Activated CD8-positive, alpha-beta memory T cell treated with anti-CD3 and anti-CD28 coated beads, Interleukin-2, amount 50 U/mL, for 24 hours (primary cell): Measurements from ENCODE around the gene TXNDC2.

Experiments
- DNase-seq: peaks from one replicate; pipeline ENCODE4 v3.0.0-alpha.2; 2020; ENCODE audit errors: extremely low read depth

The TXNDC2 gene

DNA sequence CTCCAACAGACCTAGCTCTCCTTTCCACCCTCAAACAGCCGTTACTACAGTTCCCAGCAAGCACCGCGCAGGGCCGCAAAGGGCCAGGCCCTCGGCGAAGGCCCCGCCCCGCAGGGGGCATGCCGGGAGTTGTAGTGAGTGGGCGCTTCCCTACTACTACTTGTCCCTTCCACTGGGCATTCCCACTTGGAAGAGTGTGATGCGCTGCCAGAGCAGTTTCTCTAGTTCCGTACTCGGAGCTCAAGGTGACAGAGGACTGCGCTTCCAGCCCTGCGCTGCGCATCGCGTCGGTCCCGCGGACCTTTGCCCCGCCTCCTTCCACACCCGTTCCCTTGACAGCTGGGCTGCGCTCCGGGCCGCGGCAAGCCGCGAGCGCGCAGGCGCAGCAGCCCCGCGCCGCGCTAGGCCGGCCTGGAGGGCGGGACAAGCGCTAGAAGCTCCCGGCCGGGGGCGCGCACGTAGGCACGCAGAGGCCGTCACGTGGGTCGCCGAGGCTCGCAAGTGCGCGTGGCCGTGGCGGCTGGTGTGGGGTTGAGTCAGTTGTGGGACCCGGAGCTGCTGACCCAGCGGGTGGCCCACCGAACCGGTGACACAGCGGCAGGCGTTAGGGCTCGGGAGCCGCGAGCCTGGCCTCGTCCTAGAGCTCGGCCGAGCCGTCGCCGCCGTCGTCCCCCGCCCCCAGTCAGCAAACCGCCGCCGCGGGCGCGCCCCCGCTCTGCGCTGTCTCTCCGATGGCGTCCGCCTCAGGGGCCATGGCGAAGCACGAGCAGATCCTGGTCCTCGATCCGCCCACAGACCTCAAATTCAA, 28.0 kb downstream of the TXNDC2 start, which contains the start of gene VAPA:
Gene VAPA, plus strand, starts transcription at position 491 of the 808 bp plus-strand sequence. Its CDS starts 241 bp downstream, at position 732.
- peak; percentile 78 for DNase-seq

DNA sequence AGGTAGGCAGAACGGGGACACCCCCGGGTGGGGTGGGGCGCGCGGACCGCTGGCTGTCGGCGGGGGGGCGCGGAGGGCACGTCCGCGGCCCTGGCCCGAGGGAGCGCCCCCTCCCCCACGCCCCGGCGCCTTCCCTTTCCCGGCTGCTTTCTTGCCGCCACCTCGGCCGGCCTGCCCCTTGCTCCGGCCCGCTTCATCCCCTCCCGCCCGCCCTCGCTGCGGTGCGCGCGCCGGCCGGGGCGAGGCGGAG, 28.5 kb downstream of the TXNDC2 start:
- no peak for DNase-seq

DNA sequence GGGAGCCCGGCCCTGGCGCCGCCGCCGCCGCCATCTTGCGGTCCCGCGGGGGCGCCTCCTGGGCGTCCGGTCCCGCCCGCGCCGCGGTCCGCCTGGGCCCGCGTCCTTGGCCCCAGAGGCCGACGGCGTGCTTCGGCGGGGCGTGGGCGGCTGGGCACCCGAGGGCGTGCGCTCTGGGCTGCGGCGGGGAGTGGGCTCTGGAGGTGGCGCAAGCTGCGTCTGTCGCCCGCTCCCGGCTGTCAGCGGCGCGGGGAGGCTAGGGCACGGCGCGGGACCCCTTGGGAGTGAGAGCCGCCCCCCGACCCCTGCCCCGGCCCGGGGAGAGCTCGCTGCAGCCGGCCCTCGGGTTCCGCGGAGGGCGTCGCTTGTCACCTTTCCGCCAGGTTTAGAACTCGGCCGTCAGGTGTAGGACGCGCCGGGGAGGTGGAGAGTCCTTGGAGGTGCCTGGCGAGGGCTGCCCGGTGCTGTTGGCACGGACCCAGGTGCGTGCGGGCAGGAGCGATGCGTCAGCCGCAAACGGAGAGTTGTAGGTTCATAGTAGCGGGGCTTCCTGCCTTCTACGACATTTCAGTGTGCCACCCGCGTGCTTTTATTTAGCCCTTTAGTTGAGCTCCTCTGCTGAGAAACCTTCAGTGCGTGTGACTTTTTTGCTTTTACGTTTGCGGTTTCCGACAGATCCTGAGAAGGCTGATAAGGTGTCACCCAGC, 29.0 kb downstream of the TXNDC2 start:
- DNase-seq: peak; percentile 51

DNA sequence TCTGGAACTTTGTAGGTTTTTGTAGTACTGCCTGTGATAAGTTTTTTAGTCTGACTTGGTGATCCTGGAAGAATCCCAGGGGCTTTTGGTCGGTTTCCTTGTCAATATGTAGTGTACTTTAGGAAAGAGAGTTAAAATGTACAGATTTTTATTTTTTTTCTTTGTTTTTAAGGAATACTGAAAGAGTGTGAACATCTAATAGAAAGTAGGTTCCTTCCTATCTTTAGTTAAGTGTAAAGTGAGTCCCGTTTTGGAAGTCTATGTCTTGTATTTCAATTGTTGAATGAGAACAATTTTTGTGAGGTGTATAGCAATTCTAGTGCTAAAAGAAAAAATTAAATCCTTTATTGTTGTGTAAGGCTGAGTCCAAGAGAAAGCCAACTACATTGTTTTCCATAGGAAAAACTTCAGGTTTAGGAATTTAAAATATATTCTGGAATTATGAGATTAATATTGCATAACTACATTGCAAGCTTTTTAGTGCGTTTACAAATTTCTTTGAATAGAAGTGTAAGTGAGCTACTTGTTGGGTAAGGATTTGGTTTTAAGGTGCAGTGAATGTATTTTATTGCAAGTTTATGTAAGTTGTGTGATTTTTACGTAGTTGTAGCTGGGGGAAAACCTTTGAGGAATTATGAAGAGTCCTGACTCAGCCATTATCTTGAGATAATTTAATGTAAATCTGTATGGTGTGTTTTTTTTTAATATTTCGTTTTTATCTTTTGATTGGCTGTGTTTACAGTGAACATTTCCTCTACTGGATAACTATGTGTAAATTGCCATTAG, 29.7 kb downstream of the TXNDC2 start:
- DNase-seq: no peak

DNA sequence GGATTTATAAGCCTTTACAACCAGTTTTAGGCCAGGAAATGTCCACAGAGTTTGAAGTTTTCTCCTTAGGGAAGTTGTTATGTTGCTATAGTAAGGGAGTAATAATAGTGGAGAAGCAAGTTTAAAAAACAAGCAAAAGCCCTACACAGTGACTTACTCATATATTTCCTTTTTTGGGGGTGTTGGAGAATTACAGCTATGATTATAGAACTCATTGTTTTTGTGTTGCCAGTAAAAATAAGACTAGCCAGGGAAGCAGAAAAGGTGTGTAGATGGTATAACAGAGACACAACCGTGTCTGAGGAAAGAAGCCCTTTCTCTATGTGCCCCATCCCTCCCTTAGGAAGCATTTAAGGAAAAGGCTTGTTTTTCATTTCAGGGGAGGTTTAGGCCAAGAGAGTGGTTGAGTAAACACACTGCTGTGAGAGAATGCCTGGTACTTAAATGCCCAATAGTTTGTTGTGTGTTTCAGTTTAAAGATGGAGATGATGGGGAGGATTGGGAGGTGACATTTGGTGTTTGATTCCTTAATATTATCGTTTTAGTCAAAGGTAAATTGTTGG, 30.4 kb downstream of the TXNDC2 start:
- no peak for DNase-seq

DNA sequence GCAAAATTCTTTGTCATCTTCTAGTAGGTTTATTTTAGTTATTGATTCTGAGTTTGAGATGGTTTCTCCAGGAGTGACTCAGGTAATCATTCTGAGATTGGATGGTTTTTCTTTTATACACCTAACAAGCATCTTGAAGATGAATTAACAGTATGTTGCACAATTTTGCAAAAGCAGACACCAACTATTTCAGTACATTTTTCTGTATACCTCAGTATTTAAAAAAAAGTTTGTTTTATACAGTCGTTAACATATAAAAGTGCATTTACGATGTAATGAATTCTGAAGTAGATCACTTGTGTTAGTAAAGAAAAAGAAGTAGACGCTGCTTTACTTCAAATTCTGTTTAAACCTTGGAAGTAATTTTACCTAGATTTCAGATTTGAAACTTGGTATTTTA, 31.0 kb downstream of the TXNDC2 start:
- DNase-seq: no peak

DNA sequence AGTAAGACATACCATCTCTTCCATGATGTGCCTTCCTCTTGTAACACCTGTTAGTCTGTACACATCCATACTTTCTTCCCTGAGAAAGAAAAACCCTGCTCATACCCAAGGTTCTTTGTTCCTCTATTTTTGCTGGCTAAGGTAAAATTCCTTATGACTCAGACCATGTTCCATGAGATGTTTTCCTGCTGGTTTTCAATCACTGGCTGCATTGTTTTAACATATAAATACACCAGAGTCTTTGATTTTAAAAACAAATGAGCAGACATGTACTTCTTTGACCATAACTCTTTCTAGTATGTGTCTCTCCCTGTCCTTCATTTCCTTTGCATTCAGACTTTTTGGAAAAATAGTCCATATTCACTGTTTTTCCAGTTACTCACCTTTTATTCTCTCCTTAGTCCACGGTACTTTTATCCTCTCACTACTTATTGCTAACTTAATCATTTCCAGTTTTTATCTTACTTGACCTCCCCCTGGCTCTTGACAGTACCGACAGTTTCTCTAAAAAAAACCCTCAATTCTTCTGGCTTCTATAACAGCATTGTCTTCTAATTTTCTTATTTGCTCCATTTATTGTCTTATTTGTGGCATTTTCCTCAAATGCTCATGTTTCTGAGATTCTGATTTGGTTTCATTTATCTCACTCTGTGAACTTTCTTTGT, 32.4 kb downstream of the TXNDC2 start:
- no peak for DNase-seq

DNA sequence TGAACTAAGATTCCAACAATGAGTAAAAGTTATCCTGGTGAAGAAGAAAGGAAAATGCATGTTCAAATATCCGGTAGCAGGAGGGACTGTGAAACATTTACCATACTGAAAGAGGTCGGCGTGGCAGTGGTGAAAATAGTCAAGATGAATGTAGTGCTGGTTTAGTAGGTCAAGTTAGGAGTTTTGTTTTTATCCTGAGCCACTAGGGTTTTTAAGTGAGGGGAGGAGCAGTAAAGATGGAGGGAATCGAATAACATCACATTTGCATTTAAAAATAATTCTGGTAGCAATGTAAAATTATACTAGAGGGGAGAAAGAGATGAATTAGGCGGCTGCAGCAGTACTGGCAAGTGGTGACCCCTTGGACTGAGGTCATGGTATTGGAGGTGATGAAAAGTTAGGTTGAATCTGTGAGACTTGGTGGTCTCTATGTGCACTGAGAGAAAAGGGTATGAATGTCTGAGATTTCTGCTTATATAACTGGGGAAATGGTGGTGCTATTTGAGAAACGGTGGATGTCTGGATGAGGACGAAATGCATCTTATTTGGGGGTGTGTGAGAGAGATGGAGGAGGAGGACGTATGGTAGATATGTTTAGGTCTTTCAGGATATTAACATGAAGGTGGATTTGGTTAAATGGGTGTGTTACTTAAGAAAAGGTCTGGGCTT, 33.9 kb downstream of the TXNDC2 start:
- no peak for DNase-seq

DNA sequence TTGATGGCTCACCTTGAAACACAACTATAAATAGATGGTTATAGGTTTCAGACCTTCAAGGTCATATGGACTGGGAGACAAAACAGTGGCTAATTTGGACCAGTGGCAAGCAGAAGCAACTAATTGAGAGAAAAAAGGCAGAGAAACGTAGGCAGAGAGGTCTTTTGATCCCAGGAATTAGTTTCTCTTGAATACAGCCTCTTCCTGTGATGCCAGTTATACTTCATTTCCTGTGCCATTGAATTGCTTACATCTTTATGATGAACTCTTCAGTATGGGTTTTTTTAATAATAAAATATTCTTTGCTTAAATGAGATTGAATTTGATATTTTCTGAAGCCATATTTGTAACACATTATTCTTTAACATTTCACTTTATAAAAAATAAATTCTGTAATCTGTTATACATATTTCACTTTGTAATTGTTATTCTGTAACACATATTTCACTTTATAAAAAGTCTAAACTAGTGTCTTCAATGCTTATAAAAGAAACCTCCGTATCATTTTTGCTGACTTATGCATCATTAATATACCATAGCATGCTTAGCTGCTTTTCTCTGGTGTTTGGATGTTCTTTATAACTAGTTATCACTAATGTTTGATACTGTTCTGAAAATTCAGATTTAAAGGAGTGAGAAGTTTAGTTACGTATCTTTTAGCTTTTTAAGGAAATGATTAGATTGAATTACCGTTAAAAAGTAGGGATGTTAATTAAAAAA, 37.0 kb downstream of the TXNDC2 start:
- DNase-seq: no peak

DNA sequence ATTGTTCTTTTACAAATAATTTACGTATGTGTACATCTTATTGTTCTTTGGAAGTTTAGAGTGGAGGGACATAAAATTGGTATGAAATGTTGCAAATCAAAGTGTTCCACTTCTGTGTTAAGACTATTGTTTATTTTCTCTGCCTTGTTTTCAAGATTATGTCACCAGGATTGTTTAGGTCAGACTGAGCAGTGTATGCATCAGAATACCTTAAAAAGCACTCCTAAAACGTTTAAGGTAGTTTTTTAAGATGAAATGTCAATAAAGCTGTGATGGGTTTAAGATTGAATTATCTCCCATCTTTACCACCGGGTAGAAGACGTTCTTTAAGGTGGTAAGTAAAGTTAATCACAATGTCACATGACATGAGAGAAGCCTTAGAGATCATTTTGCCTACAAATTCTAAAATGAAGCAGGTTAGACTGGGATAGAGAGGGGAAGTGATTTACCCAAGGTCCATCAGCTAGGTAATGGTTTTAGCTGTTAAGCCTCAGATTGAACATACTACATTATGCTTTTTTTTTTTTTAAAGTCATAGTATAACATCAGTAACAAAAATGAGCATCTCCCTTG, 38.7 kb downstream of the TXNDC2 start:
- no peak for DNase-seq

DNA sequence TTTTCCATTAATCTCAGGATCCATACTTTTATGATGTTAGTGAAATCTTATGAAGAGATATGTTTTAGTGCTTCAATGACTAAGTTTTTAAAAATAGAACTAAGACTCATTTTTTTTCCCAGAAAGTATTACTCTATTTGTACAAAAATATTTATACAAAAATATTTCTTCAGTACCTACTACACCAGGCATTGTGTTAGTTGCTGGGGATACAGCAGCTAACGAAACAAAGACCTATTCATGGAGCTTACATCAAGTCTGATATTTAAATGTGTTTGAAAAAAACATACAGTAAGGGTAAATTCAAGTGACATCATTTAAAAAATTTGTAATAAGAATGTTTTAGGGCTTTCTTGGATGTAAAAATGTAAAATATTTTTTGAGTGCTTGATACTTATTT, 39.6 kb downstream of the TXNDC2 start:
- no peak for DNase-seq

DNA sequence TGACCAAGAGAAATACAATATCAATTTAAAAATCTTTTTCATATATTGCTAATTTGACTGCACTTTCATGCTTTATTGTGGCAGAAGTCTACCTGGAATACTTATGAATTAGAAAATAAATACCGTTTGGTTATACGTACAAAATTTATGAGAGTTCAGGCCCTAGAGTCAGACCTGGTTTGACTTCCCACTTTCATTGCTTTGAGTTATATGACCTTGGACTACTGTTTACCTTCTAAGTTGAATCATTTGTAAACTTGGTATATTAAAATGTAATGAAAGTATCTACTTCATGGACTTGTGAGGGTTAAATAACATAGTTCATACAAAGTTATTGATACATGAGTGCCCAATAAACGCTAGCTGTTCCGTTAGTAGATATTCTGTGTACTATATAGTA, 40.0 kb downstream of the TXNDC2 start:
- DNase-seq: no peak

DNA sequence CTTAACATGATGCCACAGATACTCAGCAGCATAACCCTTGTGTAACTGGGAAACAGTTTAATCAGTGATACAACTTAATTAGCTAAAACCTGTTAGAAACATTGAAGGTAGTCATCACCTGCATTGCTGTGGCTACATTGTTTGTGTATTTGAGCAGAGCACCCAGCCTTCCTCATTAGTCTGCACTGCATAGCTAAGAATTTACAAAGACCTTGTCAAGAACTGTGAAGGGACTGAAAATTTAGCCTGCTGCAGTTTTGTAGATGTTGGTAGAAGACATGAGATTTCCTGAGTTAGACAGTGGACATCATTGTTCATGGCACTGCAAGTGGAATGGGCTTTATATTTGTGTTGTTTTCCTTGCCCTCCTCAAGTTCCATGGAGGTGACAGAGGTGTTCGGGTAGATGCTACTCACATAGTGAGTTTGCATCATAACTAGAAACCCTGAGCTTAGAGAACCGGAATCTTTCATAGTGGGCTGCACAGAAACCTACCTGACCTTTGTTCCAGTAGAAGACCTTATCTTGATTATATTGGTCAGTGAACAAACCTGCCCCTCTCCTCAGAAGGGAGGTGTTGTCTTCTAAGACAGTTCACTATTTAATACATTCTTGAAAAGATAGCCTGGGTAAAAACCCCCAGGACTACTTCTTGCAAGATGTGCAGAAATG, 40.6 kb downstream of the TXNDC2 start:
- no peak for DNase-seq

DNA sequence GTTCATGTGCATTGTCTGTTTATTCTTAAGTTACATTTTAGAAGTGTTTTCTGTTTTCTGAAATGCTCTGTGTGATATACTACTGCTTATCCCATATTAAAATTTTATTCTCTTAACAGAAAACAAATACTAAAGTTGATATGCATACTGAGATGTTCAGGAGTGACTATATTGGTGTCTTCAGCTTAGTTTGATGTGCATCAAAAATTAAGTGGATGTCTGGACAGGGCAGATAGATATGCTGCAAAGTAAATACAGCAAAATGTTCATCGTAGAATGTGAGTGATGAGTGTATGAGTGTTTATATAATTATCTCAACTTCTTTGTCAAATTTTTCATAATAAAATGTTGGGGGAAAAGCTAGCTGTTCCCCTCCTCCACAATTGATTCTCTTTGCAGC, 41.2 kb downstream of the TXNDC2 start:
- no peak for DNase-seq

DNA sequence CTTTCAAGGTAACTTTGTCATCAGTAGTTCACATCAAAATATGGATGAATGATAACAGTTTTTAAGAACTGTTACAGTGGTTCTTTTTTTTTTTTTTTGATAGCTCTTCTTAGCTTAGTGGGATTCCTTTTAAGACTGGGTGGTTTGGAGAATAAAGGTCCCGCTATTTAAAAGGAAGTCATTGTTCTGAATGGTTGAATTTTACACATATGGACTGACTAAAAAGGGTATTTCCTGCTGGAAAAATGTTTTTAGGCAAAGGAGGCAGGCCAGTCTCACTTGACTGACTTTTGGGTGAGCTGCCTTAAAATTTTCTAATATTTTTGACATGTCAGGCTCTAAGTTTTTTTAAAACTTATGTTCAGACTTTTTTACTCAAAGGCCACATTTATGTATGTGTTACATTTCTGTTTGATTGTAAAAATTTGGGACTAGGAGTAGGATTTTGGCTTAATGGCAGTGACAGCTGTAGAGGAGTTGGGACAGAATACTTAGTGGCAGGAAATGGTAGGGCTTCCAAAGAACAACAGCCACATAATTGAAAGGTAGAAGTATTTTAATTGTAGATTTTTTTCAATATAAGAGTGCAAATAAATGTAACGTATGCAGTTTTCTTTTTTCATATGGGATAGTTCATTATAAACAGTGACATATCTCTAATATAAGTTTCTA, 41.8 kb downstream of the TXNDC2 start:
- DNase-seq: no peak

DNA sequence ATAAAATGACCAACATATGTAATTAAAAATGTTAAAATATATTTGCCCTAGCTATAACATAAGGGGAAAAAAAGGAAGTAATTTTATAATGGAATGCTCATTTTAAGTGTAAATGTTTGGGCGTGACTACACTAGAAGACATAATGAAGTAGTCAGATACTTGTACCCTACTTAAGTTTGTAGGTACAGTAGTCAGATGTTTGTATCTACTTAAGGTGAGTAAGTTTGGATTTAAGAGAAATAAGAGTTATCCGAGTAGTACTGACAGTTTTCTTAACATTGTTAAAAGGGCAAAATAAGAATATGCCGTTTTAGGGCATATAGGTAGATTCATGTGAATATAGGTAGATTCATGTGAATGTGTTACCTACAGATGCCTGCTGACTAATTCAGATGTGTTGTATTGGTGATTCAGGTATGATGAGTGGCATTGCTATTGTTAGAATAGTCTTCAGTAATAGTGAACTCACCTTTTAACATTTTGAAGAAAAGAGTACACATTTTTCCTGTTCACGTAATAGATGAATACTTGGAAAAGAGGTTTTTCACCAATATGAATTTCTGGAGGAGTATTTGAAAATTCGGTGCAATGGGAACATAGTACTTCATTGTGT, 43.0 kb downstream of the TXNDC2 start:
- no peak for DNase-seq

DNA sequence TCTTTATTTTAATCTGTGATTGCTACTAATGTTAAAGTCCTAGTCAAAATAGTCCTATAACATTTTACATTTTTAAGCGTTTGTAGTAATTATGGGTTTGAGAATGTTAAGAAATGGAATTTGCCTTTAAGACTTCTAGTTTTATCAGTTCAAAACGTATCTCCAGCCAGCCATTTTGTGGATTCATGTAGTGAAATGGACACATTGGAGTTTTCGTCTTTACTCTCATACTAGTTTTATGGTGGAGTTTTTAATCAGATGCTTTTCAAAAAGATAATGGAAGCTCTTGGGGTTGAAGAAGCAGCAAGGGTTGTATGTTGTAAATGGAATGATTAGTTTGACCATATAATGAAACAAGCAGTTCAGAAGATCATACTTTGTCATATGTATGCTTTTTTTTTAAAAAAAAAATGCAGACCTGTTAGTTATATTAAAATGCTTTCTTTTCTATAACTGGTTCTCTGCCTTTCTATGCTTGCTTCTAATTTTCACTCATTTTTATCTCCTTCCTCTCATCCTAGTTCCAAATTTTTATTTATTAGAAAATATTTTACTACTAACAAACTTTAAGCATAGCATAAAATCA, 44.6 kb downstream of the TXNDC2 start:
- DNase-seq: no peak

DNA sequence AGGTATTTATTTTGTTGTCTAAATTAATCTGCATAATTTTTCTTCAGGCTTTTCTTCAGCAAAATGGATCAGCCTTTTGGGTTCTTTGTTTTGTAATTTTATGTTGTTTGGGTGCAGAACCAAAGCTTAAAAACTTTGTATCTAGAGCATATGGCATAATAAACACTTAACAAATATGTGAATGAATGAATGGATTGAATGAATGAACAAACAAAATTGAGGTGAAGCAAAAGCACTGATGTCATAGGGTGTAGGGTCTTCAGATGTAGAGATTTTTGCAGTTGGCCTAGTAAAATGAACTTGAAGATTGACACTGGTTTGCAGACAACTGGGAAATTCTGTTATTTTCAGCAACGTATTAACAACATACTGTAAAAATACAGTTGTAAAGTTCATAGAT, 45.4 kb downstream of the TXNDC2 start:
- DNase-seq: no peak
